A673 (cell line): ENCODE data around the gene DPYD. TPM values are rescaled to one million over a fixed set of nuclear protein-coding genes. Genes with fewer than 3 reads are reported as not detected.

Experiments used
- BruUV-seq: library from RNA; stranded (reverse); fragments of 400-500 nt; replicated peaks from 2 replicates; lab custom pipeline; 2021; lab: Mats Ljungman, UMichigan
- CTCF ChIA-PET: fragments of 300-600 bp; sonication (Branson Sonifier 250); formaldehyde crosslinking; loops from one replicate; lab custom pipeline; 2022; ENCODE audit warnings: antibody characterized with exemption; lab: Charles Lee
- POLR2A ChIA-PET: fragments of 300-600 bp; sonication (Branson Sonifier 250); formaldehyde crosslinking; loops from one replicate; lab custom pipeline; 2022; ENCODE audit warnings: antibody characterized with exemption; ENCODE audit not compliant: low non-redundant PET; lab: Charles Lee
- DNase-seq: peaks from one replicate; pipeline ENCODE4 v3.0.0-alpha.2; 2015; ENCODE audit warnings: low spot score
- H3K27ac ChIP-seq: fragments of 200-600 bp; sonication (generic); 2 replicates; pipeline ENCODE4 v1.5.1; 2016; ENCODE audit warnings: mixed run types, low read depth, mild to moderate bottlenecking, mixed read lengths, antibody characterized with exemption, low read length; ENCODE audit not compliant: poor library complexity, severe bottlenecking
- H3K27me3 ChIP-seq: fragments of 200-600 bp; sonication (generic); replicated peaks from 2 replicates; pipeline ENCODE4 v1.6.1; 2017; ENCODE audit warnings: mixed run types, low read depth, mild to moderate bottlenecking, mixed read lengths, antibody characterized with exemption, low read length; ENCODE audit not compliant: insufficient read depth, poor library complexity
- H3K36me3 ChIP-seq: fragments of 200-600 bp; sonication (generic); 2 replicates; pipeline ENCODE4 v1.6.1; 2016; ENCODE audit warnings: mixed run types, mild to moderate bottlenecking, mixed read lengths, antibody characterized with exemption, low read length; ENCODE audit not compliant: insufficient read depth, poor library complexity, severe bottlenecking
- H3K4me1 ChIP-seq: fragments of 200-600 bp; sonication (generic); 2 replicates; pipeline ENCODE4 v1.6.1; 2017; ENCODE audit warnings: mixed run types, mild to moderate bottlenecking, mixed read lengths, antibody characterized with exemption, low read length; ENCODE audit not compliant: insufficient read depth, poor library complexity, severe bottlenecking
- H3K4me3 ChIP-seq: fragments of 200-600 bp; sonication (generic); 2 replicates; pipeline ENCODE4 v1.5.1; 2016; ENCODE audit warnings: low read depth, mixed run types, mild to moderate bottlenecking, mixed read lengths, low read length; ENCODE audit not compliant: poor library complexity, severe bottlenecking
- H3K9me3 ChIP-seq: fragments of 200-600 bp; sonication (generic); 2 replicates; pipeline ENCODE4 v1.6.1; 2016; ENCODE audit warnings: mixed run types, low read depth, mild to moderate bottlenecking, mixed read lengths, antibody characterized with exemption, low read length; ENCODE audit not compliant: poor library complexity, severe bottlenecking
- CTCF ChIP-seq: fragments of 300-800, 200-600 bp; sonication (generic); conservative IDR thresholded peaks from 2 replicates; pipeline ENCODE4 v1.5.1; 2017; ENCODE audit warnings: low read depth, mild to moderate bottlenecking, antibody characterized with exemption, low read length, moderate library complexity, mixed read lengths
- EZH2 ChIP-seq: fragments of 200-600 bp; sonication (generic); IDR thresholded peaks from 2 replicates; pipeline ENCODE4 v1.6.1; 2017; ENCODE audit warnings: borderline replicate concordance, low read depth, mild to moderate bottlenecking, mixed read lengths, antibody characterized with exemption, low read length; ENCODE audit not compliant: poor library complexity, severe bottlenecking
- intact Hi-C: fragments of 100-400 bp; cut with micrococcal nuclease; formaldehyde crosslinking; loops from one replicate; pipeline ENCODE4 v1.10.0; 2022; ENCODE audit not compliant: unreplicated experiment
- total RNA-seq: library from RNA; stranded (reverse); gene quantifications from 2 replicates; pipeline ENCODE4 v1.2.3, GENCODE V29; 2021

The DPYD gene
- total RNA-seq, 1 experiment from 2014 or later: 13.4 TPM

GRCh38 chr1:97841338-97841737, 79.5 kb downstream of the DPYD start:
- Histone ChIP-seq H3K27ac (no peak overlapping the region), H3K4me1 (peaks cover 45% of the 10 kb centered on the region), H3K36me3 (no peaks in the 10 kb centered on the region), H3K27me3 (no peaks in the 10 kb centered on the region), H3K4me3 (no peak overlapping the region), H3K9me3 (no peaks in the 10 kb centered on the region)
- BruUV-seq: no TSS peak
- peak; percentile 58 for DNase-seq
- intact Hi-C loops: no loop called here
- POLR2A ChIA-PET: no interaction called here
- CTCF ChIA-PET: no interaction called here
- TF ChIP-seq CTCF (no peak), EZH2 (no peak)

- POLR2A ChIA-PET: no interaction called here
- Histone ChIP-seq H3K27ac (no peak overlapping the region), H3K36me3 (no peaks in the 10 kb centered on the region), H3K4me3 (no peak overlapping the region), H3K4me1 (peaks cover 61% of the 10 kb centered on the region), H3K27me3 (no peaks in the 10 kb centered on the region), H3K9me3 (no peaks in the 10 kb centered on the region)
- intact Hi-C loops: no loop called here
- DNase-seq: no peak
- CTCF ChIA-PET: no interaction called here
- TF ChIP-seq EZH2: no peak
- TF ChIP-seq CTCF: no peak
- BruUV-seq: no TSS peak
These were observed 83.7 kb downstream of the DPYD start for GRCh38 chr1:97837161-97837560.

- Histone ChIP-seq H3K27ac (no peak overlapping the region), H3K4me3 (no peak overlapping the region), H3K27me3 (no peaks in the 10 kb centered on the region), H3K9me3 (no peaks in the 10 kb centered on the region), H3K36me3 (no peaks in the 10 kb centered on the region), H3K4me1 (peaks cover 53% of the 10 kb centered on the region)
- POLR2A ChIA-PET: no interaction called here
- DNase-seq: no peak
- no TSS peak for BruUV-seq
- CTCF ChIA-PET: no interaction called here
- intact Hi-C loops: loop anchor here (5.0 kb wide), 1 partner anchor 212 kb away; no protein-coding TSS in a partner anchor
- TF ChIP-seq EZH2 (no peak), CTCF (no peak)
These were observed 85.9 kb downstream of the DPYD start for GRCh38 chr1:97834899-97835298.
